ENCODE measurements around the gene DTNB.

The DTNB gene

DNA sequence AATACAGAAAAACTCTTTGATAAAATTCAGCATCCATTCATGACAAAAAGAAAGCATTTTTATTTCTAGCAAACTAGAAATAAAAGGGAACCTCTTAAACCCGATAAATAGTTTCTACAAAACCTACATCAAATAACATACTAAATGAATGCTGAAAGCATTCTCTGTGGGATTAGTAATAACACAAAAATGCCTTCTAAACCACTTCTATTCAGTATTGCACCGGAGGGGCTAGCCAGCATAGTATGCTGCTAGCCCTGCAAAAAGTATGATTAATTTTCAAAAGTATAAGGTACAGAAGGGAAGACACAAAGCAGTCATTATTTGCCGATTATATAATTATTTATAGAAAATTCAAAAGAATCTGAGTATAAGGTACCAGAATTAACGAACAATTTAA lies 145.2 kb downstream of the DTNB start:
- TF ChIP-seq EZH2phosphoT487 (conservative IDR thresholded peaks at IDR 0.05; ENCODE audit: low read length), result no peak
- TF ChIP-seq, protein P1, sequence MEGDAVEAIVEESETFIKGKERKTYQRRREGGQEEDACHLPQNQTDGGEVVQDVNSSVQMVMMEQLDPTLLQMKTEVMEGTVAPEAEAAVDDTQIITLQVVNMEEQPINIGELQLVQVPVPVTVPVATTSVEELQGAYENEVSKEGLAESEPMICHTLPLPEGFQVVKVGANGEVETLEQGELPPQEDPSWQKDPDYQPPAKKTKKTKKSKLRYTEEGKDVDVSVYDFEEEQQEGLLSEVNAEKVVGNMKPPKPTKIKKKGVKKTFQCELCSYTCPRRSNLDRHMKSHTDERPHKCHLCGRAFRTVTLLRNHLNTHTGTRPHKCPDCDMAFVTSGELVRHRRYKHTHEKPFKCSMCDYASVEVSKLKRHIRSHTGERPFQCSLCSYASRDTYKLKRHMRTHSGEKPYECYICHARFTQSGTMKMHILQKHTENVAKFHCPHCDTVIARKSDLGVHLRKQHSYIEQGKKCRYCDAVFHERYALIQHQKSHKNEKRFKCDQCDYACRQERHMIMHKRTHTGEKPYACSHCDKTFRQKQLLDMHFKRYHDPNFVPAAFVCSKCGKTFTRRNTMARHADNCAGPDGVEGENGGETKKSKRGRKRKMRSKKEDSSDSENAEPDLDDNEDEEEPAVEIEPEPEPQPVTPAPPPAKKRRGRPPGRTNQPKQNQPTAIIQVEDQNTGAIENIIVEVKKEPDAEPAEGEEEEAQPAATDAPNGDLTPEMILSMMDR (IDR thresholded peaks at IDR 0.05; ENCODE audit: insufficient read depth, low read length, poor library complexity, severe bottlenecking), result no peak
- no peak overlapping the region for H3K4me3 ChIP-seq (ENCODE audit: insufficient read depth, low read length, poor library complexity, severe bottlenecking)
- H2AFZ ChIP-seq (ENCODE audit: low read depth, low read length, severe bottlenecking), result no peak overlapping the region
- no peaks in the 10 kb centered on the region for H3K79me2 ChIP-seq (ENCODE audit: insufficient read depth, low read length)
- no peak overlapping the region for H3K9ac ChIP-seq (ENCODE audit: low read length)
- no peak overlapping the region for H3K27ac ChIP-seq (ENCODE audit: low read depth, low read length)
- H4K20me1 ChIP-seq (ENCODE audit: low read depth, low read length), result no peaks in the 10 kb centered on the region
- no peaks in the 10 kb centered on the region for H3K9me2 ChIP-seq (replicated peaks; ENCODE audit: insufficient read depth, low read length)
- H3K4me2 ChIP-seq (ENCODE audit: low read depth, low read length, poor library complexity, severe bottlenecking), result no peak overlapping the region
- peaks cover 4% of the 10 kb centered on the region; the same call in 1 of the 2 replicates for H3F3A ChIP-seq (ENCODE audit: insufficient read depth)
- no peaks in the 10 kb centered on the region for H3K27me3 ChIP-seq (ENCODE audit: low read length)
- no peaks in the 10 kb centered on the region for H3K9me3 ChIP-seq (ENCODE audit: insufficient read depth, low read length)
- H3K36me3 ChIP-seq (ENCODE audit: low read length), result no peaks in the 10 kb centered on the region; the same call in 1 of the 2 replicates

DNA sequence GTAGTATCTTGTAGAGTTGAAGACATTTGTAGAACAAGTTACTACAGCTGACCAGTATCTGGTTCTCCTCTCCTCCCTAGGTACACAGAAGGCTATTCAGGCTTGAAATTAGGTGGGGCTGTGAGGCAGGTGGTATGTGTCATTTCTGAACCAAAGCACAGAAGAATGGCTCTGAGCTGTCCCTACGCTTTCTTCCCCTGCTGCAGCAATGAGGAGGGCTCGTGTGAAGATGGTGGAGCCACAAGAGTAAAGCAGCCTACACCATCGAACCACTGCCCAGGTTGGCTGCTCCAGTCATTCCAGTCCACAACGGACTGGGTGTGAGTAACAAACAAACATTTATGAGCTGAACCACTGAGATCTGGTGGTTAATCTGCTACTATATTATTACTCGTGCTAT lies 148.9 kb downstream of the DTNB start:
- Histone ChIP-seq H3K9me3 (ENCODE audit: insufficient read depth, low read length) (no peaks in the 10 kb centered on the region), H3K9me2 (replicated peaks; ENCODE audit: insufficient read depth, low read length) (no peaks in the 10 kb centered on the region), H3K36me3 (ENCODE audit: low read length) (no peaks in the 10 kb centered on the region), H3K4me2 (ENCODE audit: low read depth, low read length, poor library complexity, severe bottlenecking) (no peak overlapping the region), H3K27me3 (ENCODE audit: low read length) (no peaks in the 10 kb centered on the region), H3K9ac (ENCODE audit: low read length) (no peak overlapping the region), H2AFZ (ENCODE audit: low read depth, low read length, severe bottlenecking) (no peak overlapping the region), H3F3A (ENCODE audit: insufficient read depth) (peaks cover 4% of the 10 kb centered on the region; the same call in 1 of the 2 replicates), H4K20me1 (ENCODE audit: low read depth, low read length) (no peaks in the 10 kb centered on the region), H3K27ac (ENCODE audit: low read depth, low read length) (no peak overlapping the region), H3K4me3 (ENCODE audit: insufficient read depth, low read length, poor library complexity, severe bottlenecking) (no peak overlapping the region), H3K79me2 (ENCODE audit: insufficient read depth, low read length) (no peaks in the 10 kb centered on the region)
- no peak for TF ChIP-seq EZH2phosphoT487 (conservative IDR thresholded peaks at IDR 0.05; ENCODE audit: low read length)
- TF ChIP-seq, protein P1 (IDR thresholded peaks at IDR 0.05; ENCODE audit: insufficient read depth, low read length, poor library complexity, severe bottlenecking), result no peak

DNA sequence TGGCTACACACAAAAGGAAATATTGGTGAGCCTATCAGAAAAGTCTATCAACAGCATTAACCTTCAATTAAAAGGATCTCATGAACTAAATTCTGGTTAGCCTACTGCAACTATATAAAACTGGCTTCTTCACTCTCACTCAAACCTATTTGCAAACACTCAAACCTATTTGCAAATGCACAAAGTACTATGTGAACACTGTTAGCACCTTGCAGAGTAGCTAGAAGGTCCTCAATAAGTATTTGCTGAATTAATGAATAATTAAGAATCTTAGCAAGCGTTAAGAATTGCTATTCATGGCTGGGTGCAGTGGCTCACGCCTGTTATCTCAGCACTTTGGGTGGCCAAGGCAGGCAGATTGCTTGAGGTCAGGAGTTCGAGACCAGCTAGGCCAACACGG lies 150.3 kb downstream of the DTNB start:
- Histone ChIP-seq H3K79me2 (ENCODE audit: insufficient read depth, low read length) (no peaks in the 10 kb centered on the region), H3K4me2 (ENCODE audit: low read depth, low read length, poor library complexity, severe bottlenecking) (no peak overlapping the region), H3K27me3 (ENCODE audit: low read length) (no peaks in the 10 kb centered on the region), H3K9me3 (ENCODE audit: insufficient read depth, low read length) (no peaks in the 10 kb centered on the region), H3K27ac (ENCODE audit: low read depth, low read length) (no peak overlapping the region), H2AFZ (ENCODE audit: low read depth, low read length, severe bottlenecking) (no peak overlapping the region), H3F3A (ENCODE audit: insufficient read depth) (0 out of 2 replicates have a peak, but pooled peaks cover 4% of the 10 kb centered on the region), H3K36me3 (ENCODE audit: low read length) (no peaks in the 10 kb centered on the region), H4K20me1 (ENCODE audit: low read depth, low read length) (no peaks in the 10 kb centered on the region), H3K9me2 (replicated peaks; ENCODE audit: insufficient read depth, low read length) (no peaks in the 10 kb centered on the region), H3K9ac (ENCODE audit: low read length) (no peak overlapping the region), H3K4me3 (ENCODE audit: insufficient read depth, low read length, poor library complexity, severe bottlenecking) (no peak overlapping the region)
- TF ChIP-seq EZH2phosphoT487 (conservative IDR thresholded peaks at IDR 0.05; ENCODE audit: low read length), result no peak

DNA sequence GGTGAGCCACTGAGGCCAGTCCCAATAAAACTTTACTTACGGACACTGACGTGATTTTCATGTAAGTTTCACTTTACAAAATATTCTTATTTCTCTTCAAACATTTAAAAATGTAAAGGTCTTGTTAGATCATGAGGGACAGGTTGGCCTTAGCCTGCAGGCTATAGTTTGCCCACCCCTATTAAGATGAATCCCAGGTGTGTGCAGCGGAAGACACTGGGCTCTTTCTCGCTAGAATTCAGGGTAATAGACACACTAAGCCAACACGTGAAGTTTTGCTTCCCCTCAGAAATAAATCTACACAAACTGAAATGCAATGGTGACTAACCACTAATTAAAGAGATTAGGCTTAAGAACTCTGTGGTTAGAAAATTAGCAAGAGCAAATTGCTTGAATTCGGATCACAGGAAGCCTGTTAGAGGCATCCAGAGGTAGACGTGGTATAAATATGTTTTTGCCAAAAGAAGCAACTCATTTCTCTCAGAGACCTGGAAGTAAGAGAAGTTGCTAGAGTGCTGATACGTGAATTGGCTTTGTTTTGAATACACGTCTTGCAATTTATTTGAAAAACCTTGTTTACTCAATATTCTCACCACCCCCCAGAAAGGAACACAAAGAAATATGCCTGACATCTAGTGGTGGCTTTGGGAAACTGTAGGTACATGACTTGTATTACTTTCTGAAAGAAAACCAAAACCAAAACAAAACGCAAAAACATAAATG lies 151.6 kb downstream of the DTNB start:
- no peak for TF ChIP-seq EZH2phosphoT487 (conservative IDR thresholded peaks at IDR 0.05; ENCODE audit: low read length)
- TF ChIP-seq, protein P1 (IDR thresholded peaks at IDR 0.05; ENCODE audit: insufficient read depth, low read length, poor library complexity, severe bottlenecking), result peak; percentile 81
- H3K9me2 ChIP-seq (replicated peaks; ENCODE audit: insufficient read depth, low read length), result no peaks in the 10 kb centered on the region
- no peak overlapping the region for H3K9ac ChIP-seq (ENCODE audit: low read length)
- H3K4me3 ChIP-seq (ENCODE audit: insufficient read depth, low read length, poor library complexity, severe bottlenecking), result no peak overlapping the region
- H3F3A ChIP-seq (ENCODE audit: insufficient read depth), result no peaks in the 10 kb centered on the region
- H4K20me1 ChIP-seq (ENCODE audit: low read depth, low read length), result no peaks in the 10 kb centered on the region
- no peaks in the 10 kb centered on the region for H3K36me3 ChIP-seq (ENCODE audit: low read length)
- H3K79me2 ChIP-seq (ENCODE audit: insufficient read depth, low read length), result no peaks in the 10 kb centered on the region
- no peaks in the 10 kb centered on the region for H3K9me3 ChIP-seq (ENCODE audit: insufficient read depth, low read length)
- H2AFZ ChIP-seq (ENCODE audit: low read depth, low read length, severe bottlenecking), result peak overlapping the region; percentile 9
- H3K27ac ChIP-seq (ENCODE audit: low read depth, low read length), result no peak overlapping the region
- H3K4me2 ChIP-seq (ENCODE audit: low read depth, low read length, poor library complexity, severe bottlenecking), result peak overlapping the region; percentile 46
- no peaks in the 10 kb centered on the region for H3K27me3 ChIP-seq (ENCODE audit: low read length)
